ENCODE results near the gene NAP1L1.

- TF ChIP-seq POLR2AphosphoS5 (IDR thresholded peaks at IDR 0.05) (no peak), CTCF (IDR thresholded peaks at IDR 0.05 in 8 of 11, conservative IDR thresholded peaks at IDR 0.05 in 3 of 11) (no peak), POLR2A (IDR thresholded peaks at IDR 0.05) (no peak)
Observed at GRCh38 chr12:76080017-76080728, 4.3 kb downstream of the NAP1L1 start.
